Anterior cingulate cortex (tissue), 58 donors: ENCODE data around the gene UBA3.
A peak's percentile ranks its signal among the peaks of the same experiment; 100 is the strongest.

ENCODE experiments used
- DNase-seq, 58 donors: peaks; one replicate each; lab custom pipeline; 2025; lab: John Stamatoyannopoulos, UW

The UBA3 gene

DNA sequence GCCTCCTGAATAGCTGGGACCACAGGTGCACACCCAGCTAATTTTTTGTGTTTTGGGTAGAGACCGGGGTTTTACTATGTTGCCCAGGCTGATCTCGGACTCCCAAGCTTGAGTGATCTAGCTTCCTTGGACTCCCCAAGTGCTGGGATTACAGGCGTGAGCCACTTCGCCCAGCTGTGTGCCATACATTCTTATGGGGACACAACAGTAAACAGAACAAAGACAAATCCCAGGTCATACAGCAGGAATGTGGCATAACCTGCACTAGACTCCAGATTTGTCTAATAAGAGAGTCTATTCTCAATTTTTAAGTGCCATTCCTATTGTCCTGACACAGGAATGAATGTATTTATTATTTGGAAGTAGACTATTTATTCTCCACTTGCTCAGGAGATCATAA lies 22.2 kb upstream of the UBA3 start:
- no peak for DNase-seq

- no peak for DNase-seq
Measured at GRCh38 chr3:69099576-69099975, 19.4 kb upstream of the UBA3 start.

DNA sequence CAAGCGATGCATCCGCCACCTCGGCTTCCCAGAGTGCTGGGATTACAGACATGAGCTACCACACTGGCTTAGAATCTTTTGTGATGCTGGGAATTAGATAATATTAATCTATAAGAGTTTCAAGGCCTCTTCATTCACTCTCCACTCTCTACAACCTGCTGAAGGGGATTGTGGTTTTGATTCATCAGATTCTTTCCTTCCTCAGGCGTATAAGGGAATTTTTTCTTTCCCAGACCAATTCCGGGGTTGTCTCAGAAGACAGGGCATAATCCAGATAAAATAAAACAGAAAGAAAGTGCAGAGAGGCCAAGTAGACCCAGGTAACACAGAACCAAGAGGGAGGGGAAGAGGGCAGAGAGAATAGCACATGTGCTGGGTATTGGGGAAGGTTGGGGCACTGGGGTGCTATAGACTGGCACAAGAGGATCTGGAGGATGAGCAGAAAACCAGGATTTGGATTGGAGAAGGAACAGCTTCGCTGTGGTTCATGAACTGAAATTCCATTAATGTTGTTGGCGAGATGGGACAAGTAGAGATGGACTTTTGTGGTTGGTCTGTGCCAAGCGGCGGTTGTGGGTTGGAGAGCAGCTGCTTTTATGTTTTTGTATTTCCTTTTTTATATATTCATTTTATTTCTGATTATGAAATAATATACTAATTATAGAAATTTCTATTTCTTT lies 17.4 kb upstream of the UBA3 start:
- no peak for DNase-seq

DNA sequence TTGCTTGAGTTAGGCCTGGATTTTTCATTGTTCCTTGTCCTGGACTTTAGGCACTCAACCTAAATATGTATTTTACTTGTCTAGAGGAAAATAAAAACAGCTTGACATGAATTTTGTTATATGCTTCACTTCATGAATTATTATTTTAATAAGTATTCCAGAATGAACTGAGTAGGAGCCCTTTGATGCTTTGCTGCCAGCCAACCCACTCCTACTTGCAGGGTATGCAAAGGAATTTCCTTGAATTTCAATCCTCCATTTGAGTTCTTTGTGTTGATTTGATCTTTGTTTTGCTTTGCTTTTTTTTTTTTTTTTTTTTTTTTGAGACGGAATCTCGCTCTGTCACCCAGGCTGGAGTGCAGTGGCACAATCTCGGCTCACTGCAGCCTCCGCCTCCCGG lies 16.1 kb upstream of the UBA3 start:
- DNase-seq: no peak

DNA sequence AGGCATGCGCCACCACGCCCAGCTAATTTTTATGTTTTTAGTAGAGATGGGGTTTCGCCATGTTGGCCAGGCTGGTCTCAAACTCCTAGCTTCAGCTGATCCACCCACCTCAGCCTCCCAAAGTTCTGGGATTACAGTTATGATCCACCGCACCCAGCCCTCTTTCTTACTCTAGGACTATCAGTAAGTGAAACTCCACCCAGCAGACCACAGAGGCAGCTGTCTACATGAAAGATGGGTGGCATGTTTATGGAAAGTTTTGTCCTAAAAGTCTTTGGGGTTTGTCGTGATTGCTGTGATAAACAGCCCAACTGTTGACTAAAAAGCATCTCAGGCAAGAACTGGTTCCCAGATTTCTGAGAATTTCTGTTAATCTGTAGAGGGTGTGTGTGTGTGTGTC lies 15.5 kb upstream of the UBA3 start:
- no peak for DNase-seq

GRCh38 chr3:69094467-69095205 lies 14.5 kb upstream of the UBA3 start:
- peak in 5 of 58 donors; percentile 24 to 64 (median 46) for DNase-seq

DNA sequence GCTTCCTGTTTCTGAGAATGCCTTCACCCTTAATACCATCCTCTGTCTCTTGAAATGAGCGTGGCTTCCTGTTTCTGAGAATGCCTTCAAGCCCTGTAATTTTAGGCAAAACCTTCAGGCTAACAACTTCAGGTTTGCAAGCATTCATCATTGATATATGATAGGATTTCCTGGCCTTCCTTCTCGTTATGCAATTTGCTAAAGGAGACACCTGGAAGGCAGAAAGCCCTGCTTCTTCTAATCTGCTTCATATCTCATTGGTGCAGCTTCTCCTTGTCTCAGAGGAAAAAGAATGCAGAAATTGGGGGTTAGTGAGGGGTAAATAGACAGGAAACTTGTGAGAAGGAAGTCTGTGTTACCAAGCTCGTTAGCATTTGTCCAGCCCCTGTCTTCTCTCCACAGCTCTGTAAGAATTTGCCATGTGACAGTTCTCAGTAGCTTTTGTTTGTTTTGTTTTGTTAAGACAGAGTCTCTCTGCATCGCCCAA lies 11.9 kb upstream of the UBA3 start:
- DNase-seq: peak in 12 of 58 donors; percentile 11 to 74 (median 22)

DNA sequence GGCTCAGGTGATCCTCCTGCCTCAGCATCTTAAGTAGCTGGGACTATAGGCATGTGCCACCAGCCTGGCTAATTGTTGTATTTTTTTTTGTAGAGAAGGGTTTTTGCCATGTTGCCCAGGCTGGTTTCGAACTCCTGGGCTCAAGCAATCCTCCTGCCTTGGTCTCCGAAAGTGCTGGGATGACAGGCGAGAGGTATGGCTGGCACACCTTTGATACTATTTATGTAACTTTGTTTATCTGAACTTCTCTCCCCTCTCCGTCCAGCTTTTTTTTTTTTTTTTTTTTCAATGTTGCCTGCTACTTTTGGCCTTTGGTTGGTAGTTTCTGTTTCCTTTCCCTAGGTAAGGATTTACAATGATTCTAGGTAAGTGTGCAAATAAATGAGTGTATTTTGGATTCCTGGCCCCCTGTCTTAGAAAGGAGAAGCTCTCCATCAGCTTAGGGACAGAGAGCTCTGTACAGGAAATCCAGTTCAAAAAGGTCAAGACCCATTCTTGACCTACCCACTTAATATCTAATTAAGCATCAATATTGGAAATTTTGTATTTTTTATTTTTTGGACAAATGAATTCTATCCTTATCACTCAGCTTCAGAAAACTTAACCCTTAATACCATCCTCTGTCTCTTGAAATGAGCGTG lies 11.3 kb upstream of the UBA3 start:
- no peak for DNase-seq

DNA sequence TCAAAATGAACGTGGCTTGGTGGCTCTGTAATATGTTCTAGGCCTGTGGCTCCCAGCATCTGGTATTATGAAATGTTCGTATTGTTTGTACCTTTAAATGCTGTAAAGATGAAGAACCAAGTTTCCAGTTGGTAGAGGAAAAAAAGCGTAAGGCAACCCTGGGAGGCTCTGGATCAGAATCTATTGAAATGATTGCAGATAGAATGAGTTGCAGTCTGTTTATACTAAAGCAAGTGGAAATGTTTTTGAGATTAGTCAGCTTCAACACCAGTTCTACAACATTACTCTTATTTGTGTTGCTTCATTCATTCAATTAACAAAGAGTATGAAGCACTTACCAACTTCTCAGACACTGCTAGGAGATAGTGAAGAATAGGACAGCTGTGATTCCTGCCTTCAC lies 9.9 kb upstream of the UBA3 start:
- DNase-seq: no peak

DNA sequence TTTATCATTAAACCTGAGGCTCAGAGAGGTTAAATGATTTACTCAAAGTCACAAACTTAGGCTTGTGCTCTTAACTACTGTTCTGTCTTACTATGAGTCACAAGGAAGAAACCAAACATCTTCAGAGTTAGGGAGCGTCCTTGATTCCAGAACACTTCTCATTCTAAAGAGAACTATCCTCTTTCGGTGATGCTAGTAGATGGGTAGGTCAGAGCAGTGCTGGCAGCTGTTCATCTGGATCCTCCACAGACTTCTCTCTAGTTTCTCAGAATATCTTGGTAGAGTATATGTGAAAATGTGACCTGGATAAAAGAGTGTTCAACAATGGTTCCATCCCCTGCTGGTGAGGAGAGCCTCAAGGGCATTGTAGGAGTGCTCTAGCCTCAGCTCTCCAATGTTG lies 7.9 kb upstream of the UBA3 start:
- peak in 1 of 58 donors; percentile 17 for DNase-seq

DNA sequence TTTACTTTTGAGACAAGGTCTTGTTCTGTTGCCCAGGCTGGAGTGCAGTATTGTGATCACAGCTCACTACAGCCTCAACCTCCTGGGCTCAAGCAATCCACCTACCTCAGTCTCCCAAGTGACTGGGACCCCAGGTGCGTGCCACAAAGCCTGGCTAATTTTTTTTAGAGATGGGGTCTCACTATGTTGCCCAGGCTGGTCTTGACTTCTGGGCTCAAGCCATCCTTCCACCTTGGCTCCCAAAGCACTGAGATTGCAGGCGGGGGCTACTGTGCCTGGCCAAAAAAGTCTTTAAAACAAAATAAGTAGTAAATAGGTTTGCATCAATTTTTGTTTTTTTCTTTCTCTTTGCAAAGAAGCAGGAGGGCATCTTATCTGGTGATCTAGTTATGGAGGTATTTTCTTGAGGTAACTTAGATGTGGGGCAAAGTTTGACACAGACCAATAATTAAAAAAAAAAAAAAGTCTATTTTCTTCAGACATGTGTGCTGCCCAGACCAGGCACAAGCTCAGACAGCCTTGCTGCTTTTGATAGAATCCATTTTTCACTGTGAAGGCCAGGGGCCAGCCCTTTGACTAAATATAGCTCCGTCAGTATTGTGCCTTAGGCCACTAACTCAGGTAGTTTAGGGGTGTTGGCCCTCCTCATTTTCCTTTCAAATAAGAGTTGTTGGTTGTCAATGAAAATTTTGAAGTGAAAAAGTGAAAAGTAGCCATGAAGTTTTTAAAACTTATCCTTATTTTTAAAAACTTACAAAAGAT lies 7.0 kb upstream of the UBA3 start:
- DNase-seq: no peak

DNA sequence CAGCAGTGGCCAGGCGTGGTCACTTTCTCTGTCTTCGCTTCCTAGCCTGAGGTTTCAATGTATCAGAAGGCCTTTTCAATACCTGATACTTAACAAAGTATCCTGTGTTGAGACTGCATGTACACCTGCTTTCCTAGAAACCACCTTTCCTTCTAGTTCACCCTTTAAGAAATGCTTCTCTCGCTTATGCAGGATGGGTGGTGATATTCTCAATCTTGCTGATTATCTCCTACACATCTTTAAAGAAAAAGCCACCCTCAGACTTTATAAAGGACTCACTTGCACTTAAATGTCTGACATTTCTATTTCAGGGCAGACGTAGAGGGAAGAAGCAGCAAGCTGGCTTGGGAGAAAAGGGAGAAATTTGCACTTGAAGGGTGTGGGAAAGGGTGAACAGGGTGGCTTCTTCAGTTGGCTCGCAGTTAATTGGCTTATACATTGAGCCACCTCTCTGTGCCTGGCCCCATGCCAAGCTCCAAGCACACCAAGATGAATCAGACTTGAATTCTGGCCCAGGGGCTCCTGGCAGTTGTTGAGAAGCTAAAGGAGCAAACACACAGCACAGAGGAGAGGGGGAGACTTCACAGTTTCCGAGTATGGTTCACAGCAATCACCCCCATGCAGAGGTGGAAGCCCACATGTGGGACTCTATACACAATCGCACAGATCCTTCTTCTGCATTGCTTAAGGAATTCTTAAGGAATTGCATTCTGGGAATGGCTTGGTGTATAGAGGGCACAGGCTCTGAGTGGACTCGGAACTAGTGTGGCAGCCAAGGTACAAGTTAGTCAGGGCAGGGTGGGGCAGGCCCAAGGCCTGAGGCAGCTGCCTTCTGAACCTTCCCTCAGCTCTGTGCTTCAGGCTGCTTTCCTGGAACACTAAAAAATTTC lies 5.9 kb upstream of the UBA3 start:
- peak in 56 of 58 donors; percentile 23 to 99 (median 68) for DNase-seq

- DNase-seq: peak in 43 of 58 donors; percentile 15 to 77 (median 55)
Measured at GRCh38 chr3:69085168-69085832, 5.1 kb upstream of the UBA3 start.

DNA sequence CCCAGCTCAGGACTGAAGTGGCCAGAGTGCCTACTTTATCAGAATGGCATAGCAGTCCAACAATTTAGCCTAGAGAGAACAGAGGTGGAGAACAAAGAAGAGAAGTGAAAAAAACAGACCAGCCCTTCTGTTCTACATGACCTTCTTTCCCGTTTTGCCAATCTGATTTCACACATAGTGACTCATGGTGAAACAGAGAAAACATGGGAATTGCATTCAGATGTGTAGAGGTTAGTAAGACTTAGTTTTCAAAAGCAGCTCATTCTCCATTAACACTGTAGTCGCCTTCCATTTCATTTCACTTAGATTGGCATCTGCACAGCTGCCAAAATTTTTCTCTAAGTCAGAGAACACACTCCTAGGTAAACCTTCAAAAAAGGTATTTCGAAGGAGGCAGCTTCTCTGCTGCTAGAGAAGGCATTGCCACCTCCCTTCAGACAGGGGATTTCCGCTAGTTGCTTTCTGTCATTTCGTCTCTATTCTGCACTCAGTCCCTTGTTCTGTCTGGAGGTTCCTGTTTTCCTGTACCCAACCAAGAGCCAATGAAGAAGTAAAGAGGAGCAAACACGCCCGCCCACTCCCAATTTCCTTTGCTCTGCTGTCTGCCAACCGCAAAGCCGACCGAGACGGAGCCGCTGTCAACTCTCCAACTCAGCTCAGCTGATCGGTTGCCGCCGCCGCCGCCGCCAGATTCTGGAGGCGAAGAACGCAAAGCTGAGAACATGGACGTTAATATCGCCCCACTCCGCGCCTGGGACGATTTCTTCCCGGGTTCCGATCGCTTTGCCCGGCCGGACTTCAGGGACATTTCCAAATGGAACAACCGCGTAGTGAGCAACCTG lies 4.4 kb upstream of the UBA3 start, which contains the start of gene ARL6IP5:
ARL6IP5 (plus strand) TSS at position 612 of the 842 bp plus-strand sequence; CDS start at position 723, 111 bp downstream.
- peak; percentile 65 to 97 (median 91) for DNase-seq

DNA sequence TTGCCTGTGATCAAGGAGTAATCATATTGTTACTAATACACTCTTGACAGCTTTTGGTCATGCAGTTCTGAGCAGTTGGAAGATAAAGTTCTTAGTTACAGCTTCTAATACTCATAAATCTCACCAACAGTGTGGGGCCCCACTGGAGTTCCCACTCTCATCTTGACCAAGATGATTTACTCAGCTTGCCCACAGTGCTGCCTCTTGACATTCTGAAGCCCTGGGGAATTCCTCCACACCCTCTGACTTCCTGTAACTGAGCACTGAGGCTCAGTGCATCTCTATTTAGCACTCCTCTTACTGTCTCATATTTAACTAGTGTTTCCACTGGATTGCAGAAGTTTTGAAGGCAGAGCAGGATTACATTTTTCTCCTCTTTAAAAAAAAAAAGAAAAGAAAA lies 2.6 kb upstream of the UBA3 start:
- DNase-seq: peak in 7 of 58 donors; percentile 11 to 31 (median 18)

- DNase-seq: no peak
Measured at GRCh38 chr3:69082361-69082760, 2.2 kb upstream of the UBA3 start.

GRCh38 chr3:69081583-69082262 lies 1.6 kb upstream of the UBA3 start:
- no peak for DNase-seq
